GM10248 (cell line): ENCODE measurements around the gene TRIM52.

Experiments used
- CTCF ChIA-PET: fragments of 300-600 bp; sonication (Branson Sonifier 250); formaldehyde crosslinking; extraction: SDS; loops from one replicate; lab custom pipeline; 2021; ENCODE audit warnings: antibody characterized with exemption; lab: Yijun Ruan, JAX
- POLR2A ChIA-PET: fragments of 350-650 bp; sonication (Branson Sonifier 250); formaldehyde crosslinking; extraction: SDS; loops from one replicate; lab custom pipeline; 2020; ENCODE audit warnings: antibody characterized with exemption; lab: Yijun Ruan, JAX
- DNase-seq: peaks from one replicate; pipeline ENCODE4 v3.0.0; 2012; ENCODE audit errors: extremely low spot score
- TF ChIP-seq, protein P1 (sequence below): IDR thresholded peaks from 2 replicates; pipeline ENCODE4 v1.5.1; 2012; ENCODE audit warnings: mild to moderate bottlenecking, low read depth; ENCODE audit errors: extremely low read depth, missing control alignments, control extremely low read depth

Gene TRIM52

DNA sequence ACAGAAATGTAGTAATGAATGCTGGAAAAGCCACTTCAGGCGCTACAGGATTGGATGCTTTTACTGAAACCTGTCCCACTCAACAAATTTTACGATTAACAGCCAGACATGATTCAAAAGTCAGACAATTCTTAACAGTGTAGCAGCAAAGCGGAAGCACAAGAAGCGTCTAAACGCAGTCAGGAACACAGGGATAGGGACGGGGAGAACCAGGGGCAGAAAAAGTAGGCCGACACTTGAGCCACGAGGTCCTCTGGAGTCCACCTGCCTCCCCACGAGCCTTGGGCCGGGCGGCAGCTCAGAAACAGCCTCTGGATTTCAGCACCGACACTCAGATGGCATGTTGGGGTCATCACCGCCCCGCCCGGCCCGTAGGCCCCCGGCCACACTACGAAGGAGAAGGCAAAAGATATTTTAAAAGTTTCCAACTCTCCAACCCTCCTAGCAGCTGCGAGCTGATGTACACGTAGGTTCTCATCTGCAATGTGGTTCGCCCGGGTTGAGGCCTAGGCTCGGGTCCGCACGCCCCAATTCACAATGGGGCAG lies 17.9 kb downstream of the TRIM52 start:
- CTCF ChIA-PET, result no interaction called here
- no peak for DNase-seq
- POLR2A ChIA-PET, result interaction anchor here (0.6 to 1.8 kb wide), 3 partner anchors 9 to 429 kb away, joined by 4 to 6 read pairs (median 4); no protein-coding TSS in a partner anchor
- TF ChIP-seq, protein P1, sequence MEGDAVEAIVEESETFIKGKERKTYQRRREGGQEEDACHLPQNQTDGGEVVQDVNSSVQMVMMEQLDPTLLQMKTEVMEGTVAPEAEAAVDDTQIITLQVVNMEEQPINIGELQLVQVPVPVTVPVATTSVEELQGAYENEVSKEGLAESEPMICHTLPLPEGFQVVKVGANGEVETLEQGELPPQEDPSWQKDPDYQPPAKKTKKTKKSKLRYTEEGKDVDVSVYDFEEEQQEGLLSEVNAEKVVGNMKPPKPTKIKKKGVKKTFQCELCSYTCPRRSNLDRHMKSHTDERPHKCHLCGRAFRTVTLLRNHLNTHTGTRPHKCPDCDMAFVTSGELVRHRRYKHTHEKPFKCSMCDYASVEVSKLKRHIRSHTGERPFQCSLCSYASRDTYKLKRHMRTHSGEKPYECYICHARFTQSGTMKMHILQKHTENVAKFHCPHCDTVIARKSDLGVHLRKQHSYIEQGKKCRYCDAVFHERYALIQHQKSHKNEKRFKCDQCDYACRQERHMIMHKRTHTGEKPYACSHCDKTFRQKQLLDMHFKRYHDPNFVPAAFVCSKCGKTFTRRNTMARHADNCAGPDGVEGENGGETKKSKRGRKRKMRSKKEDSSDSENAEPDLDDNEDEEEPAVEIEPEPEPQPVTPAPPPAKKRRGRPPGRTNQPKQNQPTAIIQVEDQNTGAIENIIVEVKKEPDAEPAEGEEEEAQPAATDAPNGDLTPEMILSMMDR, result no peak

DNA sequence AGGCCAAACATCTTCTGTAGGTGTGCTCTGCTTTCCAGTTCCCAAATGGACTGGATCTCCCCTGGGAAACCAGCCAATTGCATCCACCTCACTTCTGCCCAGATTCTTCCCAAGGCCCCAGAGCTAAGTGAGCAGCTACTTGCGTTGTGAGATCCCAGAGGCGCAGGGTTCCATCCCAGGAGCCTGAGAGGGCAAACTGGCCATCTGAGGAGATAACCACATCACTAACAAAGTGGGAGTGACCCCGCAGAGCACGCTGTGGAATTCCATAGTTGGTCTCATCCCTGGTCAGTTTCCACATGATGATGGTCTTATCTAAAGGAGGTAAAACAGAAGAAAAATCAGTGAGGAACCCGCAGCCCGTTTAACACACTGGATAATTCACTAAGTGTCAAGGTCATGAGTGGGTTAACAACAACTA lies 18.9 kb downstream of the TRIM52 start:
- ChIA-PET CTCF (interaction anchor here (1.3 to 1.6 kb wide), 2 partner anchors 9 to 37 kb away, joined by 3 to 8 read pairs; partner anchors contain the start of gene TRIM7), POLR2A (interaction anchor here (0.9 to 1.8 kb wide), 2 partner anchors 8 to 19 kb away, joined by 3 to 4 read pairs; partner anchors contain the start of gene TRIM52)
- TF ChIP-seq, protein P1, result no peak
- DNase-seq, result no peak

DNA sequence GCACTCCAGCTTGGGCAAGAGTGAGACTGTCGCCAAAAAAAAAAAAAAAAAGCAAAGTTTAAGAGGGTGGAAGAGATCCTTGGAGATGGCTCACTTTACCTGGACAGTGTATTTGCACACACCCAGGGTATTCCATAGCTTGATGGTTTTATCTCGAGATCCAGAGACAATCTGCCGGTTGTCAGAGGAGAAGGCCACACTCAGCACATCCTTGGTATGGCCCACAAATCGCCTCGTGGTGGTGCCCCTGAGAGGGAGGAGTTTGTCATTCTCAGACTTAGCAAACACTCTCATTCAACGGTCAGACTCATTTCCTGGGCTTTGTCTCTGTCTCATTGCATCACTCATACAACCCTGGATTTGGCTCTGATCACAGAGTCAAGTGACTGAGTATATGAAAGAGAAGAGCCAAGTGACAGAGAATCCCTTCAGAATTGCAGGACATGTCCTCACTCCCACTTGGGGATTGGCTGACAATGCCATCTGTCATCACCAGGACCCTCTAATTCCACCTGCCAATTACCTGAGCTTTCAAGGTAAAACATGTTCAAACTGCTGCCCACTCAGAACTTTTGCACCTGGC lies 19.5 kb downstream of the TRIM52 start:
- TF ChIP-seq, protein P1, result no peak
- CTCF ChIA-PET, result interaction anchor here (1.2 to 1.6 kb wide), 4 partner anchors 10 to 56 kb away, joined by 3 to 8 read pairs (median 3); partner anchors contain the start of gene TRIM7
- POLR2A ChIA-PET, result interaction anchor here (0.9 to 1.8 kb wide), 2 partner anchors 7 to 19 kb away, joined by 3 to 4 read pairs; partner anchors contain the start of gene TRIM52
- no peak for DNase-seq

DNA sequence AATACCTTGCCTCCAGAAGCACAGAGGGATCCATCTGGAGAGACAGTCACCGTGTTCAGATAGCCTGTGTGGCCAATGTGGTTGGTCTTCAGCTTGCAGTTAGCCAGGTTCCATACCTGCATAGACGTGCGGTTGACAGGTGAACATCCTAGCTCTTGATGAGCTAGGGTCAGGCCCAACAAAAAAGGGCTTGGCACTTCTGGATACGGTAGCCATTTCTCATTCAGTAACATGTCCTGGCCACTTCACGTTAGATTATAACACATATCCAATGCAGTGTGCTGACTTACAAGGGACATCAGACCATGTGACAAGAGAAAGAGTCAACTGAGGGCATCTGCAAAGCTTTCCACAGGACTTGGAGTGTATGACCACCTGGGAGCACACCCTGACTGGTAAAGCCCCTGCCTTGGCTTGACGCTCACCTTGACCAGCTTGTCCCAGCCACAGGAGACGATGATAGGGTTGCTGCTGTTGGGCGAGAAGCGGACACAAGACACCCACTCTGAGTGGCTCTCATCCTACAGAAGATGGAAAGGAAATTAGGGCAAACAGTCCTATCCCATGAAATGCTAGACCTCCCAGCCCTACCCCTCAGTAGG lies 21.8 kb downstream of the TRIM52 start:
- POLR2A ChIA-PET, result interaction anchor here (0.6 to 2.5 kb wide), 2 partner anchors 15 to 32 kb away, joined by 3 to 10 read pairs; partner anchors contain the start of gene TRIM41
- TF ChIP-seq, protein P1, result no peak
- CTCF ChIA-PET, result no interaction called here
- DNase-seq, result no peak

DNA sequence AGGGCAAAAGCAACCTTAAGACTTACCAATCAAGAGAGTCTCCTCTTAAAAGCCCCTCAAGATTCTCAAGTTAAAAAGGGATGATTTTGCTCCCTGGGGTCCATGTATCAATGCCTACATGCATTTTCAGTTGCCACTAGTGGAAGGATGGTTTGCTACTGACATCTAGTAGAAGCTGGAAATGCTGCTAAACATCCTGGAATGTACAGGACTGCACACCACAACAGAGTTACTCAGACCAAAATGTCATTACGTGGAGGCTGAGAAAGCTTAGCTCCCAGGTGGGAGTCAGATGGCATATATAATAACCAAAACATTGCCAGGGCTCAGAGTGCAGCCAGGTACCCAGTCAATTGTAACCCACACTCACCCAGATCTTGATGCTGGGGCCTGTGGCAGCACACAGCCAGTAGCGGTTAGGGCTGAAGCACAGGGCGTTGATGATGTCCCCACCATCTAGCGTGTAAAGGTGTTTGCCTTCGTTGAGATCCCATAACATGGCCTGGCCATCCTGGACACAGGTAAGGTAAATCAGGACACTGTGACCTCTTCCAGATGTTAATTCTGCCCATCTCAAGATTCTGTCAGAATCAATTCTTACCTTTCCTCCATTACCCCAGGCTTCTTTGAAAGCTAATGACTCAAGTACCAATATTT lies 23.1 kb downstream of the TRIM52 start:
- TF ChIP-seq, protein P1, result no peak
- POLR2A ChIA-PET, result interaction anchor here (2.5 kb wide), 1 partner anchor 14 kb away, joined by 10 read pairs; the partner anchor contains the start of gene TRIM41
- no peak for DNase-seq
- CTCF ChIA-PET, result no interaction called here
